ENCODE data around the gene PTPRM.
"Not testable (repeated sequence)": the region's sequence is repeated elsewhere in the genome, so short reads cannot be mapped to it uniquely, and the experiment has no call there.

PTPRM gene

DNA sequence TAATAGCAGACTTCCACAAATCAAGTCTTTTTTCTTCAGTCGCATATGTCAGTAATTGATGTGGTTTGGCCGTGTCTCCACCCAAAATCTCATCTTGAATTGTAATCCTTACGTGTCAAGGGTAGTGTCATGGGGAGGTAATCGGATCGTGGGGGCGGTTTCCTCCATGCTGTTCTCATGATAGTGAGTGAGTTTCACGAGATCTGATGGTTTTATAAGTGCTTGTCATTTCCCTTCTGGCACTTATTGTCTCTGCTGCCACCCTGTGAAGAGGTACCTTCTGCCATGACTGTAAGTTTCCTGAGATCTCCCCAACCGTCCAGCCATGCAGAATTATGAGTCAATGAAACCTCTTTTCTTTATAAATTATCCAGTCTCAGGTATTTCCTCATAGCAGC is 478.8 kb downstream of the PTPRM start:
- DNase-seq (ENCODE audit: low read depth in 2 of 2) = no peak

DNA sequence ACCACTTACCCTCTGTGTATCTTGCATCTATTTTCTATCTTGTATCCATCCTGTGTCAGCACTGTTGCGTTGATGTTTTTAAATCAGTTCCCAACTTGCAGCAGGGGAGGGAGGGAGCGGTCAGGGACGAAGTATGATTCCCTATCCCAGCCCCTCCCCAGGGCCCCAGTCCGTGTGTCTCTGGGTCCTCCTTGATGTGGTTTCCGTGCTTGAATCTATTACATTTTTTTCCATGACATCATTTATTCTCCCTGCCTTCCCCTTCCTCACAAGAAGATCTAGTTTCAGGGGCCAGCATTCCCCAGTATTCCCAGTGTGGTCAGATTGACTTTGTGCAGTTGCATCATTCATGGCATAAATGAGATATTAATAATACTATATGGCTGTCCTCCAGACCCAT is 479.3 kb downstream of the PTPRM start:
- DNase-seq (ENCODE audit: low read depth in 2 of 2) = no peak

DNA sequence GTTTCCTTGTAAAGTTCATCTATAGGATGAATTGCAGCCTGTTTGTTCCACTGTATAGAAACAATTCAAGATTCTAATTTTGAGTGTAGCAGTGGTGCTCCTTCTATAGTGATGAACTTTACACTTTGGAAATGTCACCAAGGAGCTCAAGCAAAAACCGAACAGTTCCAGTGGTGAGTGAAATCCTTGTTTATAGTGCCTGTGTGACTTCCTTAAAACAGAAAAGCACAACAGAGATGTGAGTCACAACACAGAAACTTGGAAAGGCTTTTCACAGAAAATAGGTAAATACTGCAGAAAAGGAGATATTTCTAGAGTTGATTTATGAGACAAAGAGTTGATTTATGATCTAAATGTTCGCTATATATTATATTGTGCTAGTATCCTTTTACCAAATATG is 482.0 kb downstream of the PTPRM start:
- DNase-seq (ENCODE audit: low read depth in 2 of 2) = no peak

DNA sequence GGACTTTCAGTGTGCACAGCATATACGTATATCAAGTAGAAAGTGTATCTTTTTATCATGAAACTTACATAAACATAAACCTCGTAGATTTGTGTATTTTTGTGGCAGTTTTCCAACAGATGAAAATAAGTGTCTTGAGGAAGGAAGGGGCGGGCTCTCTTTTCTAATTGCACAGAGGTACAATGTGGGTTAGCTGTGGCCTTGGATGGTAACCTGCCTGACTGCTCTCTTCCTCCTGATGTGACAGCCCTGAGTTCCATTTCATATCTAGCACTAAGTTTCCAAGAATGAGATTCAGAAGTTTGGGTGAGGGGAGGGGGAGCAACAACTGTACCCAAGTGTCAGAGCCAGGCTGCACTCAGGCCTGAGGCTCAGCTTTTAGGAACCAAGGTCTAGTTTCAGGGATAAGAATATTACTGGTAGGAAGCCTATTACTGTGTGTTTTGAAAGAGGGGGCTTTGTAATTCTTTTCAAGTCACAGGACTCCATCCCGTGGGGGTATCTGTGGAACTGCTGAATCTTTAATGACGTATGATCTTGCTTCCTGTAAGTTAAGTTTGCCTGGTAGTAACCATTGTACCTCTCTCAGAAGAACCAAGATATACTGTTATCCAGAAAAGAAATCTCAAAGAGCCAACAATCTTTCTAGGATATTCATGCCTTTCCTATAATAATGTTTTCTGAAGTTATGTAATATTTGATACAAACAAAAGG is 483.7 kb downstream of the PTPRM start:
- no peak for DNase-seq (ENCODE audit: low read depth in 2 of 2)

DNA sequence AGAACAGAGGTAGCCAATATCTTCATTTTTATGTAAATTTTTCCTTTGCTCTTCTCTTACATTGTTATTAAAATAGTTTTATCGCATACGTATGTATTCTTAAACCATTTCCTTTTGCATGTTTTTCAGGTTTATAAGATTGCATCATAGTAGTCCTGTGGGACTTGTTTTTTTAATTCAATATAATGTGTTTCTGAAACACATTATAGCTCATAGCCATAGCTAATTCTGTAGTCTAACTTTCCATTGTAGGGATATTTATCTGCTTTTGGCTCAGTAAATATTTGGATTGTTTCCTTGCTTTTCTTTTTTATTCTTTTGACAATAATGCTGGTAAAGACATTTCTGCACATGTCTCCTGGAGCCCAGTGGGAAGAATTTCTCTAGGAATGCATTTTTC is 484.3 kb downstream of the PTPRM start:
- DNase-seq (ENCODE audit: low read depth in 2 of 2) = no peak

DNA sequence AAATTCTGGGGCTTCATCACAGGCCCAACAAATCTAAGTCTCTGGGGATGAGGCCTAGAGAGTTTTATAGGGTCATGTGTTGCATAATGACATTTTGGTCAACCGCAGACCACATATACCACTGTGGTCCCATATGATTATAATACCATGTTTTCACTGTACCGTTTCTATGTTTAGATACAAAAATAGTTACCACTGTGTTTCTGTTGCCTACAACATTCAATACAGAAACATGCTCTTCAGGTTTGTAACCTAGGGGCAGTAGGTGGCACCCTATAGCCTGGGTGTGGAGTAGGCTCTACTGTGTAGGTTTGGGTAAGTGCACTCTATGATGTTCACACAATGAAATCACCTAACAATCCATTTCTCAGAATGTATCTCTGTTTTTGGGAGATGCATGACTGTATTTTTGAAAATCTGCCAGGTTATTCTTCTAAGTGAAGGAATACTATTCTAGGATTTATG is 485.2 kb downstream of the PTPRM start:
- no peak for DNase-seq (ENCODE audit: low read depth in 2 of 2)

DNA sequence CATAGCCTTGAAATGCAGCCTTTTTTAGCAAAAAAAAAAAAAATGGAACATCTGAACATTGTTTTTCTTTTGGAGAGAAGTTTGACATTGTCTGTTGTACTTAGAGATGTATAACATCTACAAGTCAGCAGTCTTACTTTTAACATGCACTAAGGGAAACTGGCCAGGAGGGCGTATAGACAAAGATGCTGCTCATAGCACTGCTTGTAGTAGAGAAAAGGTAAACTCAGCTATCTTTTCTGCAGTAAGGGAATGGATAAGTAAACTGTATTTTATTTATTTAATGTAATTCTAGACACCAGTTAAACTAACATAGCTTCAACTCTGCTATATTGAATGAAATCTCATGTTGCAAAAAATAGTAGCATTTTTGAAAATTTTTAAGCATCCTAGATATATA is 489.6 kb downstream of the PTPRM start:
- no peak for DNase-seq (ENCODE audit: low read depth in 2 of 2)

DNA sequence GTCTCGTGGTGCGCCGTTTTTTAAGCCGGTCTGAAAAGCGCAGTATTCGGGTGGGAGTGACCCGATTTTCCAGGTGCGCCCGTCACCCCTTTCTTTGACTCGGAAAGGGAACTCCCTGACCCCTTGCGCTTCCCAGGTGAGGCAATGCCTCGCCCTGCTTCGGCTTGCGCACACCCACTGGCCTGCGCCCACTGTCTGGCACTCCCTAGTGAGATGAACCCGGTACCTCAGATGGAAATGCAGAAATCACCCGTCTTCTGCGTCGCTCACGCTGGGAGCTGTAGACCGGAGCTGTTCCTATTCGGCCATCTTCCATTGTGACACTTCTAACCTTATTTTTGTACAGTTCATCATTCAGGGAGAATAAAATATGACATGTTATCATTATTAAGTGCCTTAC is 496.0 kb downstream of the PTPRM start:
- not testable (repeated sequence) for DNase-seq (ENCODE audit: low read depth in 2 of 2)

DNA sequence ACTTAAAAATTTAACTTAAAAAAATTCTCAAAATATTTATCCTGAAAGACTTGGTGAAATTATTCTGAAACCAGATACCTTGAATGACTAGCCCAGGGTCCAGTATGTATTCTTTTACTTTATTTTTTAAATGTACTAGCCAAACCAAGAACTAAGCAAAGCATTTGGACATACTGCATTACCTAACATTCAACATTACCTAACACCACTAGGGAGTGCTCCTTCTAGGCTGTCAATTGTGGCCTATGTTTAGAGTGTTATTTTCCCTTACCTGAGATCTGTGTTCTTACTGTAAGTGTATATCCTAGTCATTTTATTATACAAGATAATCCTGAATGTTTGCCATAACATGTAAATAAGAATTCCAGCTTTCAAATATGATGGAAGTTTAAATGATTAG is 496.6 kb downstream of the PTPRM start:
- no peak for DNase-seq (ENCODE audit: low read depth in 2 of 2)

DNA sequence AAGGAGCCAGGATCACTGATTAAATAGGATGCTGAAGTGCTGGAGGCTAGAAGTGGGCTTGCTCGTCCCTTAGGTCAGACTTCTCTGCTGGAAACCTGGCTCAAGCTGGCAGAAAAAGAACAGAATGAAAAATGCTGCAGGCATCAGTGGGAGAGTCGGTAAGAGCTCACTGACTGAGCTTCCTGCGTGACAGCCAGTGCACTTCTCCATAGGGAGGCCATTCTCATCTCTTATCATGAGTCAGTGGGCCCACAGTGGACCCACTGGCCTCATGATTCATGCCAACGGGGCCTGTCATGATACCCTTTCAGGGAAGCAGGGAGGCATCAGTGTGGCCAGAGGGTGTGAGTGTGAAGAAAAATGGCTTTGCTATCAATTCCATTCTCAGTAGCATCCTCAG is 498.2 kb downstream of the PTPRM start:
- DNase-seq (ENCODE audit: low read depth in 2 of 2) = no peak

DNA sequence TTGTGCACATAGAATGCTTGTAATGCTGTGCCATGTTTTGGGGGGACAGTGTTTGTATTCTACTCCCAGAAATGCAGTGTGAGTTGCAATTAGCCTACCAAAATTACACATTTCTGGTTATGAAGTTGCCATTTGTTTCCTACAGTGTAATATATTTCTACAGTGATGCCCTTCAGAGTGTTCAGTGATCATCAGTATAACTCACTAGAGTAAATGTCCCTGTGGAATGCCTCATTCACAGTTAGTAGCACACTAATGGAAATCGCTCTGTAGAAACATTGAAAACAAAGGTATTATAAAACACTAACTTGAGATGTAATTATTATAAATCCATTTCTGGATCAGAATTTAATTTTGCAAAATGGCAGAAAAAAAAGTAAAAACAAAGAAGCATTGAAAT is 498.7 kb downstream of the PTPRM start:
- DNase-seq (ENCODE audit: low read depth in 2 of 2) = no peak

DNA sequence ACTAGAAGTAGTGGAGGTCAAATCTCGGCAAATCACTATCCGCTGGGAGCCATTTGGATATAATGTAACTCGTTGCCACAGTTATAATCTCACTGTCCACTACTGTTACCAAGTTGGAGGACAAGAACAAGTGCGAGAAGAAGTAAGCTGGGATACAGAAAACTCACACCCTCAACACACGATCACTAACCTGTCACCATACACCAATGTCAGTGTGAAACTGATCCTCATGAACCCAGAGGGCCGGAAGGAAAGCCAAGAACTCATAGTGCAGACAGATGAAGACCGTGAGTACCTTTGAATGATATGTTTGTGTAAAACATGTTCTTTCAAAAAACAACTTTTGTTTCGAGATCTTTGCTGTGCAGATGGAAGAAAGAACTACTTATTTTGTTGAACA is 502.6 kb downstream of the PTPRM start:
- DNase-seq (ENCODE audit: low read depth in 2 of 2) = no peak

DNA sequence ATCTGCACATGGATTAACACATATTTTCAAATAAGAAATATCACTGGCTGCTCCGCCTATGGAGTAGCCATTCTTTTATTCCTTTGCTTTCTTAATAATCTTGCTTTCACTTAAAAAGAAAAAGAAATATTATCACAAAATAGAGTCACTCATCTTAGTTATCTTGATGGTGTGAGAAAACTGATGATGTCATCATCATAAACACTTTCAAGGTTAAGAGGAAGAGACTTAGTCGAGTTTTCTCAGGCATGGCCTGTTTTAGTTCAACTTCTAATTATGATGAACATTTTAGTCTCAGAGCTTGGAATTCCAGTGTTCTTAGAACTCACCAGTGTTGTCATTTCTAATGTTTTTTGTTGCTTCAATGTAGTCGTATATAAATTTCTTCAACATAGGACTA is 506.1 kb downstream of the PTPRM start:
- DNase-seq (ENCODE audit: low read depth in 2 of 2) = no peak

DNA sequence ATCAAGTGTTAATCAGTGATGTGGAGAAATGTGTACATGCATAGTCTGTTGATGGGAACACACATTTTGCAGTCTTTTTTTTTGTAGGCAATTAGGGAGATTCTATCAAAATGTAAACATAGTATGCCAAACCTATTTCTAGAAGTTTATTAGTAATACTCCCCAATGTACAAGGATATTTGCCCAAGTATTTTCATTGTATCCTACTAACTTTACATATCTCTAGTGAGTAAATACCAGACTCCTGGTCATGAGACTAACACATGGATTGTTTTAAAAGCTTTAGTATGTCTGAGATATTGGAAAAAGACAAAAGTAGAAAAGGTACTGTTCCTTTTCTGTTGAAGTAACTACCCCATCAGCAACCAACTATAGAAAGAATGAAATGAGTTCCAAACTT is 513.0 kb downstream of the PTPRM start:
- DNase-seq (ENCODE audit: low read depth in 2 of 2) = no peak

DNA sequence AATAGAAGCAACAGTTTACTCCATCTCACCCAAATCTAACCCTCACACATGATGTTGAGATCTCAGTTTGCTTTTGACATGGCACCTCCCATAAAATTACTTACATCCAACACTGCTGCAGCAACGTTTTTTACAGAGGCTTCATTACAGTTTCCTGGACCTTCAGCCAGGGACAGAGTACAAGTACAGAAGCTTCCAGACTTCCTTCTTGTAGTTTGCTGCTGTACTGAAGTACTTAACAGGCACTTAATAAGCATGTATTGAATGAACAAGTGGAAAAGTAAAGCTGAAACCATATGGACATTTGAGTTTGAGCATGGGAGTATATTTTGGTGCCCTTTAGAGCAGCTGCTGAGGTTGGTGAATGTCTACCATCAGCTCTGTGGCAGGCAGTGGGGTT is 514.2 kb downstream of the PTPRM start:
- no peak for DNase-seq (ENCODE audit: low read depth in 2 of 2)

DNA sequence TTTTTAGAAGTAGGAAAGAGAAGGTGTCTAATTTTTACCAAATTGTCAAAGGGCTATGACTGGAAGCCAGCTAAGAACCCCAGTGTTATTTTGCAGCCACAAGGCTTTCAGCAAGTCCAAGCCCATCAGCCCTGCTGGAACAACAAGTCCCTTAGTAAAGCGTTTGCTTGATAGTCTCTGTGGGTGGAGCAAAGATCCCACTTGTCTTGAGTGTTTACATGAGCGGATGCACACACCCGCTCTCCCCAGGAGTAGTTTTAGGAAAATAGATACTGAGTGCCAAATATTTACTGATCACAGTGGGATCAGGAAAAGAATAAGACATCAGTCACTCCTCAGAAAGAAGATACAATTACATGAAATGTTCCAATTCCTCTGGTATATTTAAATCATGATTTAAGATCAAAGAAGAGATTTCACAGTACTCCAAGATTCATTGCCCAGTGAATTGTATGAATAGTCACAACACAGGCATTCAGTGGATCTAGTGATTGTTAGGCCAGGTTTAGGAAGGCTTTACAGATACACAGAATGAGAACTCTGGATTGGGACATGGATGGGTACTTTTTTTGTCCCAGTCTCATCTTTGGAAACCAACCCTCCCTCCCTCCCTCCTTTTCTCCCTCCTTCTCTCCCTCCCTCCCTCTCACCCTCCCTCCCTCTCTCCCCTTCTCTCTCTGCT is 514.9 kb downstream of the PTPRM start:
- no peak for DNase-seq (ENCODE audit: low read depth in 2 of 2)

DNA sequence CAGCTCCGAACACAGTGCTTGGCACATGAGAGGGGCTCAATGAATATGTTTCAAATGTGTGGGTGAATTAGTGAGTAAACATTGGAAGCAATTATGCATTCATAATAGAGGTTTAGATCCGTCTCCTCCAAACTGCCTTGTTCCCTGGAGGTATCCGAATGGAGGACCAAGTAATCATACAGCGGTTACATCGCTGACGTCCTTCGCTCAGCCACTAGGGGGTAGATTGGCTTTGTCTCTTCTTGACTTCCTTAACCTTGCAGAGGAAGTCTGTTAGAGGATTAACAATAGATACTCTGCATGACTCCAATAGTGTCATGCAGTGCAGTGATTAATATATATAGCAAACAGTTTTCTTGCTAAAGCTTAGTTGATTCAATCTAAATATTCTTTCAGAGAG is 517.0 kb downstream of the PTPRM start:
- no peak for DNase-seq (ENCODE audit: low read depth in 2 of 2)

DNA sequence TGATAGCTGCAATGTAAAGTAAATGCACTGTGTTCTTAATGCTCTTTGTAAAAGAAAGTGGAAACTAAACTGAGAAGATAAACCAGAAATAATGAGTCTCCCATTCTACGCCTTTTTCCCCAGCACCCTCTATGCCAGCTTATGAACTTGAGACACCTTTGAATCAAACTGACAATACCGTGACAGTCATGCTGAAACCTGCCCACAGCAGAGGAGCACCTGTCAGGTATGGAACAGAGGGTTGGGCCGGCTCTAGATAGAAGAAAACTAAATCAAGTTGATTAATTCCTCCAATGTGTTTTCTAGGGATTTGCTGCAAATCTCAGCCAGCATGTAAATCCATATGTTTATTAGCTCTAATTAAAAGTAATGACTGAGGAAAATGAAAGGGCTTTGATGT is 521.5 kb downstream of the PTPRM start:
- DNase-seq (ENCODE audit: low read depth in 2 of 2) = no peak

DNA sequence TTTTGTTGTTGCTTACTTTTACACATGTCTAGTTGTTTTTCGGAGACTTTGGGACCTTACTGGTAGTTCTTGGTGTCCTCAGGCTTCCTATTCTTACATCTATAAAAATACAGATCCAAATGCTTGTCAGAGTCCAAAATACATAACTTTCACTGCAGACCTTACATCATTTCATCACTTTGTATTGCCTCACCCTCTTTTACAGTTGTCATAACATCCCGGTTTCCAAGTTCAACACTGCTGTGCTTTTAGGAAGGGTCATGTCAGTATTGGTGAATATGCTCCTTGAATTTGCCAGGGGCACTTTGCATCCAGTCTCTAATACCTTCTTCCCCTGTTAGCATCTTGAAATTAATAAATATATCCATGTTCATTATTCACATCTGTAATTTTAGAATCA is 523.9 kb downstream of the PTPRM start:
- DNase-seq (ENCODE audit: low read depth in 2 of 2) = no peak

DNA sequence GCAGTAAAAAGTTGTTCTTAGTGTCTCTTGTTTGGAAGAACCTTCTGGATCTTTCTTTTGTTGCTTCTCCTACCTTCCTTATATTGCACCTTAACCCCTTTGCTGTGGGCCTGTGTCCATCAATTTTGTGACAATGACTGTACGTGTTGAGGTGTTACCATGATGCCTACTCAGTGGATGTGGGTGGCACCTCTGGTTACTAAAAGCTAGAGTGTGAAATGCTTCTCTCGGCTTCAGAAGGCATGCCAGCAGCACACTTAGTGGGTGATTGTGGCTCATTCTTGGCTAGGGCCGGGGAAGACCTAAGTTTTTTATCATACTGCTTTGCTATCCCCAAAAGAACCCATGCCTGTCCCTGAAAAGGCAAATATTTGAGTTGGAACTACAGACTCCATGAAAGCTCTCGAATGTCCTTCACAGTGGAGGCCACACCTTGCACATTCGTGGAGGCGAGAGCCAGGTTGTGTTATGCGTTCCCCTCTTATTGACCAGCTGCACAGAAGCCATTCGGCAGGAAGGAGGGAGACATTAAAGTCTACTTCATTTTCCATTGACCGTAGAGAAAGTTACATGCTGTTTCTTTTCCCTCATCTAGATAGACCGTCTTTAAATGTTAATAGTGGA is 528.9 kb downstream of the PTPRM start:
- no peak for DNase-seq (ENCODE audit: low read depth in 2 of 2)

DNA sequence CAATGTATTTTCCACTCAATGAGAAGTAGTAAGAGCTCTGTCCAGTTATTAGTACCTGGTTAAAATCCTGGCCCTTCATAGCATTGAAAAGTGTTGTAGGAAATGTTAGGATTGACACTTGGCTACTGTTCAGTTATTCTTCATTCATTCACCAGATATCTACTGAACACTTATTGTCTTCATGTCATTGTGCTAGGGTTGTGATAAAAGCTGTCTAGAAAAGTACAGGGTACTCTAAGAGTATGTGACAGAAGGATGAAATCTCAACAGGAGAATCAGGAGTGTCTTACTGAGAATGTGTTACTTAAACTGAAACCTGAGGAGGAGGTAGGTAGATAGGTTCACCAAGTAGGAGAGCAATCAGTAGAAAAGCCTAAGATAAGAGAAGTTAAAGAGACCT is 530.3 kb downstream of the PTPRM start:
- no peak for DNase-seq (ENCODE audit: low read depth in 2 of 2)

DNA sequence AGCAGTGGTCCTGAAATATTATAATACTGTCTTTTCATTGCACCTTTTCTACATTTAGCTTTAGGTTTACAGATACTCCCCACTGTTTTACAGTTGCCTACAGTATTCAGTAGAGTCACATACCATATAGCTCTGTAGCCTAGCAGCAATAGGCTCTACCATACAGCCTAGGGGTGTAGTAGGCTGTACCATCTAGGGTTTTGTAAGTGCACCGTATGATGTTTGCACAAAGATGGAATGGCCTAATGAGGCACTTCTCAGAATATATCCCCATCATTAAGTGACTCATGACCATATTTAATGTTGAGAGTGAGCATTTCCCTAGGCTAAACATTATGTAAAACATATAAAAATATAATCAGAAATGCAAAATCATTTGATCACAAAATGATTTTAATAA is 530.8 kb downstream of the PTPRM start:
- DNase-seq (ENCODE audit: low read depth in 2 of 2) = no peak

DNA sequence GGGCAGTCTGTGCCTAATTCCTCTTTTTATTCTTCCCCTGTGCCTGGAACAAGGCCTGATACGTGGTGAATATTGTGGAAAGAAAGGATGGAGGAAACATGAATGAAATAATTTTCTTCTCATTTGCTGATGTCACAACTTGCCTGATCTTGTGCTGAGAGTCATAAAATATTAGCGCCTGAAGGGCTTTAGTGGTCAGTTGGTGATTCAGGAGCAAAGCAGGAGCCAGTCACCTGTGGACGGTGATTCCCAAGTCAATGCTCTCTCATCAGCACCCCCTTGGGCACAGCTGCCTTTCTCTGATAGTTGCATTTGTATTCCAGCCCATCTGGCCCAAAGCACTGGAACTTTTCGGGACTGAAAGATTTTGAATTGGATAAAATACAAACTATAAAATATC is 539.5 kb downstream of the PTPRM start:
- DNase-seq (ENCODE audit: low read depth in 2 of 2) = no peak

Measured in stimulated activated CD8-positive, alpha-beta memory T cell treated with anti-CD3 and anti-CD28 coated beads, Interleukin-15, amount 100 ng/mL, for 48 hours (primary cell).